Mesenteric fat pad (tissue), 1 donor: Measurements from ENCODE around the gene CHST9. TPM values are rescaled to one million over a fixed set of nuclear protein-coding genes. Genes with fewer than 3 reads are reported as not detected.
"Not testable (repeated sequence)": the region's sequence is repeated elsewhere in the genome, so short reads cannot be mapped to it uniquely, and the experiment has no call there.

Source experiments
- DNase-seq: peaks from one replicate; pipeline ENCODE4 v3.0.0-alpha.2; 2020; ENCODE audit warnings: low spot score
- total RNA-seq: library from RNA; stranded (reverse); fragmentation: NEBNext Ultra II Directional; extraction: Animal tissue kit (Norgen Biotek cat#: 25700); gene quantifications from one replicate; pipeline ENCODE4 v1.2.1, GENCODE V29; 2021
- donor health status: DM: yes; HTN: yes; CAD: no.

The CHST9 gene
- total RNA-seq, 1 donor from 2014 or later, result not detected

GRCh38 chr18:27104743-27105142 lies 80.4 kb downstream of the CHST9 start:
- DNase-seq, result no peak

GRCh38 chr18:27094621-27095020 lies 90.5 kb downstream of the CHST9 start:
- DNase-seq, result no peak

- DNase-seq, result not testable (repeated sequence)
Observed at GRCh38 chr18:27093290-27093689, 91.8 kb downstream of the CHST9 start.

- DNase-seq, result no peak
Observed at GRCh38 chr18:27081701-27082100, 103.4 kb downstream of the CHST9 start.

- DNase-seq, result no peak
Observed at GRCh38 chr18:27075828-27076227, 109.3 kb downstream of the CHST9 start.

- DNase-seq, result no peak
Observed at GRCh38 chr18:27073404-27073830, 111.7 kb downstream of the CHST9 start.

GRCh38 chr18:27064673-27065072 lies 120.4 kb downstream of the CHST9 start:
- DNase-seq, result no peak

GRCh38 chr18:27062802-27063201 lies 122.3 kb downstream of the CHST9 start:
- no peak for DNase-seq

GRCh38 chr18:27061488-27062095 lies 123.5 kb downstream of the CHST9 start:
- DNase-seq, result no peak

GRCh38 chr18:27057519-27058234 lies 127.4 kb downstream of the CHST9 start:
- no peak for DNase-seq

- DNase-seq, result no peak
Observed at GRCh38 chr18:27054926-27055325, 130.2 kb downstream of the CHST9 start.

- no peak for DNase-seq
Observed at GRCh38 chr18:27049969-27050368, 135.1 kb downstream of the CHST9 start.

GRCh38 chr18:27045342-27045741 lies 139.8 kb downstream of the CHST9 start:
- no peak for DNase-seq

GRCh38 chr18:27042177-27042576 lies 142.9 kb downstream of the CHST9 start:
- DNase-seq, result no peak

- DNase-seq, result no peak
Observed at GRCh38 chr18:27040796-27041195, 144.3 kb downstream of the CHST9 start.

- no peak for DNase-seq
Observed at GRCh38 chr18:27033722-27034121, 151.4 kb downstream of the CHST9 start.

GRCh38 chr18:27030421-27030820 lies 154.7 kb downstream of the CHST9 start:
- DNase-seq, result no peak

GRCh38 chr18:27022477-27022876 lies 162.6 kb downstream of the CHST9 start:
- DNase-seq, result no peak

GRCh38 chr18:27017901-27018500 lies 167.1 kb downstream of the CHST9 start:
- no peak for DNase-seq

GRCh38 chr18:27014841-27015240 lies 170.3 kb downstream of the CHST9 start:
- DNase-seq, result no peak

GRCh38 chr18:27010784-27011183 lies 174.3 kb downstream of the CHST9 start:
- DNase-seq, result no peak

- DNase-seq, result no peak
Observed at GRCh38 chr18:27009293-27009692, 175.8 kb downstream of the CHST9 start.

- no peak for DNase-seq
Observed at GRCh38 chr18:27008575-27008974, 176.5 kb downstream of the CHST9 start.
